Neural progenitor cell (in vitro differentiated cells): ENCODE measurements around the gene CNTRL. TPM values are rescaled to one million over a fixed set of nuclear protein-coding genes. Genes with fewer than 3 reads are reported as not detected.

Experiments used
- DNase-seq: peaks from one replicate; pipeline ENCODE4 v3.0.0-alpha.2; 2016; ENCODE audit warnings: low spot score
- H2AFZ ChIP-seq: fragments of 200-600 bp; sonication (generic); replicated peaks from 2 replicates; pipeline ENCODE4 v1.6.1; 2016; ENCODE audit warnings: antibody characterized with exemption
- H3F3A ChIP-seq: fragments of 200-600 bp; sonication (generic); 2 replicates; pipeline ENCODE4 v1.6.1; 2016; ENCODE audit warnings: antibody characterized with exemption, low read depth
- H3K27ac ChIP-seq: fragments of 200-600 bp; sonication (generic); 2 replicates; pipeline ENCODE4 v1.5.1; 2016; ENCODE audit warnings: mild to moderate bottlenecking
- H3K27me3 ChIP-seq: fragments of 200-600 bp; sonication (generic); 2 replicates; pipeline ENCODE4 v1.6.1; 2016; ENCODE audit warnings: mild to moderate bottlenecking, moderate library complexity
- H3K36me3 ChIP-seq: fragments of 200-600 bp; sonication (generic); 2 replicates; pipeline ENCODE4 v1.5.1; 2016
- H3K4me1 ChIP-seq: fragments of 200-600 bp; sonication (generic); 2 replicates; pipeline ENCODE4 v1.6.1; 2016; ENCODE audit warnings: mixed run types
- H3K4me2 ChIP-seq: fragments of 200-600 bp; sonication (generic); 2 replicates; pipeline ENCODE4 v1.6.1; 2016
- H3K4me3 ChIP-seq: fragments of 200-600 bp; sonication (generic); 2 replicates; pipeline ENCODE4 v1.5.1; 2016
- H3K79me2 ChIP-seq: fragments of 200-600 bp; sonication (generic); 2 replicates; pipeline ENCODE4 v1.6.1; 2016; ENCODE audit warnings: low read depth
- H3K9ac ChIP-seq: fragments of 200-600 bp; sonication (generic); 2 replicates; pipeline ENCODE4 v1.6.1; 2016
- H3K9me3 ChIP-seq: fragments of 200-600 bp; sonication (generic); 2 replicates; pipeline ENCODE4 v1.5.1; 2016; ENCODE audit warnings: low read depth
- H4K20me1 ChIP-seq: fragments of 200-600 bp; sonication (generic); 2 replicates; pipeline ENCODE4 v1.6.1; 2016; ENCODE audit warnings: low read depth
- H3K27ac Mint-ChIP-seq: 3 replicates; pipeline ENCODE4 v1.8.0; 2021; ENCODE audit warnings: mixed read lengths
- H3K27me3 Mint-ChIP-seq: 2 replicates; pipeline ENCODE4 v1.8.0; 2022; ENCODE audit warnings: low read depth, mild to moderate bottlenecking, inconsistent platforms, moderate library complexity, mixed read lengths; ENCODE audit not compliant: insufficient read depth
- H3K36me3 Mint-ChIP-seq: 3 replicates; pipeline ENCODE4 v1.8.0; 2021; ENCODE audit warnings: mixed read lengths
- H3K4me1 Mint-ChIP-seq: 3 replicates; pipeline ENCODE4 v1.8.0; 2021; ENCODE audit warnings: mixed read lengths
- H3K4me3 Mint-ChIP-seq: 3 replicates; pipeline ENCODE4 v1.8.0; 2021; ENCODE audit warnings: mild to moderate bottlenecking, moderate library complexity, mixed read lengths
- H3K9me3 Mint-ChIP-seq: 3 replicates; pipeline ENCODE4 v1.8.0; 2020; ENCODE audit warnings: mixed read lengths
- CTCF ChIP-seq: fragments of 200-600 bp; sonication (generic); IDR thresholded peaks from 2 replicates; pipeline ENCODE4 v1.5.1; 2017; ENCODE audit warnings: antibody characterized with exemption, mild to moderate bottlenecking
- EZH2 ChIP-seq: fragments of 200-600 bp; sonication (generic); IDR thresholded peaks from 2 replicates; pipeline ENCODE4 v1.6.1; 2017; ENCODE audit warnings: antibody characterized with exemption, mild to moderate bottlenecking, moderate library complexity
- EZH2phosphoT487 ChIP-seq: fragments of 200-600 bp; sonication (generic); IDR thresholded peaks from 2 replicates; pipeline ENCODE4 v1.6.1; 2017; ENCODE audit warnings: antibody characterized with exemption
- total RNA-seq: library from RNA; depleted of rRNA; stranded (reverse); fragments of >200 nt; gene quantifications from 2 replicates; pipeline ENCODE4 v1.2.3, GENCODE V29; 2015; ENCODE audit warnings: low replicate concordance

CNTRL gene
- total RNA-seq, 1 donor from 2014 or later: 45.4 TPM

- Histone ChIP-seq H3K27ac (peak overlapping the region; percentile 60), H2AFZ (peak overlapping the region; percentile 91), H3K4me2 (peak overlapping the region; percentile 81), H3K36me3 (no peaks in the 10 kb centered on the region), H3K27me3 (peaks cover 43% of the 10 kb centered on the region), H3K9me3 (no peaks in the 10 kb centered on the region), H3K9ac (peak overlapping the region; percentile 36), H3K4me1 (peaks cover 10% of the 10 kb centered on the region), H3K79me2 (peaks cover 6% of the 10 kb centered on the region), H3K4me3 (peak overlapping the region; percentile 68), H3F3A (peaks cover 34% of the 10 kb centered on the region), H4K20me1 (no peaks in the 10 kb centered on the region)
- H3K4me1 Mint-ChIP-seq: peaks cover 10% of the 10 kb centered on the region
- peak overlapping the region; percentile 96 for H3K27ac Mint-ChIP-seq
- peak; percentile 13 for TF ChIP-seq CTCF
- no peak for TF ChIP-seq EZH2
- no peak for TF ChIP-seq EZH2phosphoT487
- H3K27me3 Mint-ChIP-seq: peaks cover 4% of the 10 kb centered on the region
- H3K36me3 Mint-ChIP-seq: peaks cover 4% of the 10 kb centered on the region
- H3K4me3 Mint-ChIP-seq: peak overlapping the region; percentile 94
- H3K9me3 Mint-ChIP-seq: peaks cover 6% of the 10 kb centered on the region
- DNase-seq: peak; percentile 28
Observed at GRCh38 chr9:121075251-121076036, 689 bp downstream of the CNTRL start.

- Mint-ChIP-seq H3K27me3 (no peaks in the 10 kb centered on the region), H3K4me1 (no peaks in the 10 kb centered on the region), H3K27ac (no peak overlapping the region), H3K9me3 (no peaks in the 10 kb centered on the region), H3K36me3 (peaks cover 4% of the 10 kb centered on the region), H3K4me3 (no peak overlapping the region)
- Histone ChIP-seq H3K4me2 (no peak overlapping the region), H3K9me3 (no peaks in the 10 kb centered on the region), H3K36me3 (no peaks in the 10 kb centered on the region), H3K9ac (no peak overlapping the region), H3F3A (no peaks in the 10 kb centered on the region), H2AFZ (no peak overlapping the region), H3K27ac (no peak overlapping the region), H3K79me2 (no peaks in the 10 kb centered on the region), H3K4me1 (no peaks in the 10 kb centered on the region), H3K27me3 (no peaks in the 10 kb centered on the region), H3K4me3 (no peak overlapping the region), H4K20me1 (no peaks in the 10 kb centered on the region)
- TF ChIP-seq CTCF (no peak), EZH2 (no peak), EZH2phosphoT487 (no peak)
- no peak for DNase-seq
Observed at GRCh38 chr9:121082075-121082474, 7.3 kb downstream of the CNTRL start.

GRCh38 chr9:121085661-121086060 is 10.9 kb downstream of the CNTRL start:
- H3K9ac ChIP-seq: no peak overlapping the region
- H3K4me1 ChIP-seq: no peaks in the 10 kb centered on the region
- Mint-ChIP-seq H3K27me3 (no peaks in the 10 kb centered on the region), H3K4me3 (no peak overlapping the region), H3K4me1 (no peaks in the 10 kb centered on the region), H3K9me3 (no peaks in the 10 kb centered on the region), H3K27ac (no peak overlapping the region), H3K36me3 (peaks cover 4% of the 10 kb centered on the region)
- TF ChIP-seq EZH2phosphoT487 (no peak), EZH2 (no peak), CTCF (no peak)
- H2AFZ ChIP-seq: no peak overlapping the region
- no peak overlapping the region for H3K4me2 ChIP-seq
- no peaks in the 10 kb centered on the region for H4K20me1 ChIP-seq
- H3K79me2 ChIP-seq: no peaks in the 10 kb centered on the region
- peaks cover 4% of the 10 kb centered on the region for H3K36me3 ChIP-seq
- H3F3A ChIP-seq: no peaks in the 10 kb centered on the region
- H3K9me3 ChIP-seq: no peaks in the 10 kb centered on the region
- H3K27ac ChIP-seq: no peak overlapping the region
- no peak for DNase-seq
- H3K4me3 ChIP-seq: no peak overlapping the region
- H3K27me3 ChIP-seq: no peaks in the 10 kb centered on the region
